HepG2 (cell line): ENCODE results near the gene KLF11. TPM values are rescaled to one million over a fixed set of nuclear protein-coding genes. Genes with fewer than 3 reads are reported as not detected.

Source experiments
- FOXJ3 ChIP-seq: sonication (generic); formaldehyde crosslinking; IDR thresholded peaks from 2 replicates; pipeline ENCODE4 v1.4.0; 2020; ENCODE audit warnings: missing genetic modification reagents, mild to moderate bottlenecking, borderline replicate concordance
- GATAD2A ChIP-seq: IDR thresholded peaks from 2 replicates; pipeline ENCODE4 v1.6.1; 2016
- IKZF4 ChIP-seq: sonication (generic); formaldehyde crosslinking; IDR thresholded peaks from 2 replicates; pipeline ENCODE4 v1.5.1; 2020; ENCODE audit warnings: borderline replicate concordance, mild to moderate bottlenecking, low read depth, missing genetic modification reagents; ENCODE audit errors: not compliant biosample characterization
- MBD4 ChIP-seq: IDR thresholded peaks from 2 replicates; pipeline ENCODE4 v1.6.1; 2012; ENCODE audit warnings: low read length, inconsistent platforms, borderline replicate concordance
- MIER2 ChIP-seq: IDR thresholded peaks from 2 replicates; pipeline ENCODE4 v1.6.1; 2016; ENCODE audit warnings: missing biosample characterization, missing genetic modification reagents
- RAD51 ChIP-seq: fragments of 450-650 bp; IDR thresholded peaks from 2 replicates; pipeline ENCODE4 v1.6.1; 2016; ENCODE audit warnings: borderline replicate concordance
- U2AF1 ChIP-seq: fragments of 200-400 bp; formaldehyde crosslinking; optimal IDR thresholded peaks from 2 replicates; pipeline ENCODE3; 2017; ENCODE audit warnings: mild to moderate bottlenecking, low read depth, low read length
- ZIK1 ChIP-seq: sonication (generic); formaldehyde crosslinking; IDR thresholded peaks from 2 replicates; pipeline ENCODE4 v1.5.0; 2020; ENCODE audit warnings: mild to moderate bottlenecking, low read depth, missing genetic modification reagents, borderline replicate concordance
- ZKSCAN5 ChIP-seq: sonication (generic); formaldehyde crosslinking; IDR thresholded peaks from 2 replicates; pipeline ENCODE4 v1.5.1; 2020; ENCODE audit warnings: mild to moderate bottlenecking, missing genetic modification reagents
- ZMYM3 ChIP-seq: sonication (generic); formaldehyde crosslinking; IDR thresholded peaks from 2 replicates; pipeline ENCODE4 v1.5.1; 2020; ENCODE audit warnings: mild to moderate bottlenecking, missing genetic modification reagents
- ZNF260 ChIP-seq: sonication (generic); formaldehyde crosslinking; IDR thresholded peaks from 2 replicates; pipeline ENCODE4 v1.4.0; 2020; ENCODE audit warnings: missing genetic modification reagents, low read depth, mild to moderate bottlenecking, borderline replicate concordance
- ZNF788 ChIP-seq: sonication (generic); formaldehyde crosslinking; IDR thresholded peaks from 2 replicates; pipeline ENCODE4 v1.5.0; 2020; ENCODE audit warnings: mild to moderate bottlenecking, missing genetic modification reagents, borderline replicate concordance
- polyA plus RNA-seq, 8 experiments: library from polyadenylated mRNA; depleted of rRNA in 3 of 8; stranded (reverse) in 7 of 8; unstranded in 1 of 8; fragments of >200 nt; fragmentation: Illumina TruSeq in 4 of 8; extraction: Trizol in 4 of 8; gene quantifications; 2 replicates each; pipeline versions ENCODE4 v1.2.1 to v1.2.3, GENCODE V29; 2011 to 2016; ENCODE audit warnings: low read depth in 4 of 8, missing spikeins in 1 of 8, mixed read lengths in 1 of 8; ENCODE audit not compliant: insufficient read depth in 1 of 8
- total RNA-seq, 5 experiments: library from RNA; depleted of rRNA; stranded (reverse); fragments of >200 nt; fragmentation: Illumina TruSeq; extraction: Trizol; gene quantifications; 2 replicates each; pipeline ENCODE4 v1.2.3, GENCODE V29; 2016; ENCODE audit warnings: low read depth in 1 of 5
- TF ChIP-seq, protein P1 (sequence below): sonication (generic); formaldehyde crosslinking; IDR thresholded peaks from 2 replicates; pipeline ENCODE4 v1.4.0; 2020; ENCODE audit warnings: missing genetic modification reagents, borderline replicate concordance
- TF ChIP-seq, protein P2 (sequence below): sonication (generic); formaldehyde crosslinking; IDR thresholded peaks from 2 replicates; pipeline ENCODE4 v1.8.1; 2023; ENCODE audit warnings: mild to moderate bottlenecking, moderate library complexity, missing genetic modification reagents
- TF ChIP-seq, protein P3 (sequence below), 2 experiments: sonication (generic) in 1 of 2; formaldehyde crosslinking in 1 of 2; IDR thresholded peaks; 2 replicates each; pipeline versions ENCODE4 v1.4.0 to v1.6.1; 2018 to 2020; ENCODE audit warnings: missing genetic modification reagents in 2 of 2, borderline replicate concordance in 1 of 2, low read depth in 1 of 2, mild to moderate bottlenecking in 1 of 2, missing biosample characterization in 1 of 2
- TF ChIP-seq, protein P4 (sequence below): sonication (generic); formaldehyde crosslinking; IDR thresholded peaks from 2 replicates; pipeline ENCODE4 v1.5.1; 2020; ENCODE audit warnings: mild to moderate bottlenecking, missing genetic modification reagents, moderate library complexity
- TF ChIP-seq, protein P5 (sequence below): sonication (generic); formaldehyde crosslinking; IDR thresholded peaks from 2 replicates; pipeline ENCODE4 v1.4.0; 2020; ENCODE audit warnings: missing genetic modification reagents

KLF11 gene
- total and polyA plus RNA-seq, 2 of the 13 experiments (the other 11 are each of a cell fraction or from before 2014, with no cell fraction given) = 2.5 to 11.8 TPM

DNA sequence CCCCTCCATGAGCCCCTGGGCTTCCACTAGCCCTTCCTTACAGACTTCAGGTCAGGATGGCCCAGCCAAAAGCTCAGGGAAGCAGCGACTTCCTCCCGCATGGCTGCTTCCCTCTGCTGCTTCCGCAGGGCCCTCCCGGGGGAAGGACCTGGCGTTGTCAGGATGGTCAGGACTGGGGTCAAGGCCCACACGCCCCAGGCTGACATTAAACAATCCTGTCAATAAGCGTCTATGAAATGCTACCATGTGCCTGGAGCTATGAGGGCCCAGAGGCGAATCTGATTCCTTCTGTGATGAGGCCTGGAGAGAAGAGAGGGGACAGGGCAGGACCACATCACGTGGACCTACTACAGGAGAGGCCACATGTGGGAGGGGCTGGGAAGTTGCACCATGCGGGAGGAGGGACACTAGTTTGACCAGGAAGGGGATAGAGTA, 19.6 kb downstream of the KLF11 start (continued):
- TF ChIP-seq, protein P1, sequence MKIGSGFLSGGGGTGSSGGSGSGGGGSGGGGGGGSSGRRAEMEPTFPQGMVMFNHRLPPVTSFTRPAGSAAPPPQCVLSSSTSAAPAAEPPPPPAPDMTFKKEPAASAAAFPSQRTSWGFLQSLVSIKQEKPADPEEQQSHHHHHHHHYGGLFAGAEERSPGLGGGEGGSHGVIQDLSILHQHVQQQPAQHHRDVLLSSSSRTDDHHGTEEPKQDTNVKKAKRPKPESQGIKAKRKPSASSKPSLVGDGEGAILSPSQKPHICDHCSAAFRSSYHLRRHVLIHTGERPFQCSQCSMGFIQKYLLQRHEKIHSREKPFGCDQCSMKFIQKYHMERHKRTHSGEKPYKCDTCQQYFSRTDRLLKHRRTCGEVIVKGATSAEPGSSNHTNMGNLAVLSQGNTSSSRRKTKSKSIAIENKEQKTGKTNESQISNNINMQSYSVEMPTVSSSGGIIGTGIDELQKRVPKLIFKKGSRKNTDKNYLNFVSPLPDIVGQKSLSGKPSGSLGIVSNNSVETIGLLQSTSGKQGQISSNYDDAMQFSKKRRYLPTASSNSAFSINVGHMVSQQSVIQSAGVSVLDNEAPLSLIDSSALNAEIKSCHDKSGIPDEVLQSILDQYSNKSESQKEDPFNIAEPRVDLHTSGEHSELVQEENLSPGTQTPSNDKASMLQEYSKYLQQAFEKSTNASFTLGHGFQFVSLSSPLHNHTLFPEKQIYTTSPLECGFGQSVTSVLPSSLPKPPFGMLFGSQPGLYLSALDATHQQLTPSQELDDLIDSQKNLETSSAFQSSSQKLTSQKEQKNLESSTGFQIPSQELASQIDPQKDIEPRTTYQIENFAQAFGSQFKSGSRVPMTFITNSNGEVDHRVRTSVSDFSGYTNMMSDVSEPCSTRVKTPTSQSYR = no peak
- TF ChIP-seq GATAD2A (CRISPR knock-in tag) (no peak; the same call in none of the 2 replicates), ZMYM3 (CRISPR knock-in tag) (no peak), RAD51 (no peak; the same call in 1 of the 2 replicates), ZKSCAN5 (peak; percentile 42; the same call in 1 of the 2 replicates), MBD4 (no peak), ZIK1 (no peak), IKZF4 (CRISPR knock-in tag) (no peak), FOXJ3 (CRISPR knock-in tag) (no peak), ZNF788 (CRISPR knock-in tag) (no peak; the same call in 1 of the 2 replicates), ZNF260 (CRISPR knock-in tag) (no peak), U2AF1 (no peak), MIER2 (CRISPR knock-in tag) (no peak)
- TF ChIP-seq, protein P2, sequence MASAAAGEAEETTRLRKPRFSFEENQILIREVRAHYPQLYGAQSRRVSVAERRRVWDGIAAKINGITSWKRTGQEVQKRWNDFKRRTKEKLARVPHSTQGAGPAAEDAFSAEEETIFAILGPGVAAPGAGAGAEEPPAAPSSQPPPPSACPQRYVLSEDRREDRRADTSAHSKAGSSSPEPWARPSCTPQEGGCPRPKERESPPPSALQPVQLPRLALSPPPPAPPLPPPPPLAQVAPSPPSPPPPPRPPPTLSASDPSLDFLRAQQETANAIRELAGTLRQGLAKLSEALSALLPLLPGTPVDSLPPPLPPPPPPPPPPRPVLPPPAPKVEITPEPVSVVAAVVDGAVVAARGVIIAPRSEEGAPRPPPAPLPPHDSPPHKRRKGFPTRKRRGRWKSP (CRISPR knock-in tag) = no peak
- TF ChIP-seq, protein P3, sequence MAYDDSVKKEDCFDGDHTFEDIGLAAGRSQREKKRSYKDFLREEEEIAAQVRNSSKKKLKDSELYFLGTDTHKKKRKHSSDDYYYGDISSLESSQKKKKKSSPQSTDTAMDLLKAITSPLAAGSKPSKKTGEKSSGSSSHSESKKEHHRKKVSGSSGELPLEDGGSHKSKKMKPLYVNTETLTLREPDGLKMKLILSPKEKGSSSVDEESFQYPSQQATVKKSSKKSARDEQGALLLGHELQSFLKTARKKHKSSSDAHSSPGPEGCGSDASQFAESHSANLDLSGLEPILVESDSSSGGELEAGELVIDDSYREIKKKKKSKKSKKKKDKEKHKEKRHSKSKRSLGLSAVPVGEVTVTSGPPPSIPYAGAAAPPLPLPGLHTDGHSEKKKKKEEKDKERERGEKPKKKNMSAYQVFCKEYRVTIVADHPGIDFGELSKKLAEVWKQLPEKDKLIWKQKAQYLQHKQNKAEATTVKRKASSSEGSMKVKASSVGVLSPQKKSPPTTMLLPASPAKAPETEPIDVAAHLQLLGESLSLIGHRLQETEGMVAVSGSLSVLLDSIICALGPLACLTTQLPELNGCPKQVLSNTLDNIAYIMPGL (CRISPR knock-in tag; IDR thresholded peaks at IDR 0.05; ENCODE audit: borderline replicate concordance in 1 of 2, low read depth in 1 of 2) = peak in 1 of 2 experiments; percentile 33; a peak in 1 of 4 replicates
- TF ChIP-seq, protein P4, sequence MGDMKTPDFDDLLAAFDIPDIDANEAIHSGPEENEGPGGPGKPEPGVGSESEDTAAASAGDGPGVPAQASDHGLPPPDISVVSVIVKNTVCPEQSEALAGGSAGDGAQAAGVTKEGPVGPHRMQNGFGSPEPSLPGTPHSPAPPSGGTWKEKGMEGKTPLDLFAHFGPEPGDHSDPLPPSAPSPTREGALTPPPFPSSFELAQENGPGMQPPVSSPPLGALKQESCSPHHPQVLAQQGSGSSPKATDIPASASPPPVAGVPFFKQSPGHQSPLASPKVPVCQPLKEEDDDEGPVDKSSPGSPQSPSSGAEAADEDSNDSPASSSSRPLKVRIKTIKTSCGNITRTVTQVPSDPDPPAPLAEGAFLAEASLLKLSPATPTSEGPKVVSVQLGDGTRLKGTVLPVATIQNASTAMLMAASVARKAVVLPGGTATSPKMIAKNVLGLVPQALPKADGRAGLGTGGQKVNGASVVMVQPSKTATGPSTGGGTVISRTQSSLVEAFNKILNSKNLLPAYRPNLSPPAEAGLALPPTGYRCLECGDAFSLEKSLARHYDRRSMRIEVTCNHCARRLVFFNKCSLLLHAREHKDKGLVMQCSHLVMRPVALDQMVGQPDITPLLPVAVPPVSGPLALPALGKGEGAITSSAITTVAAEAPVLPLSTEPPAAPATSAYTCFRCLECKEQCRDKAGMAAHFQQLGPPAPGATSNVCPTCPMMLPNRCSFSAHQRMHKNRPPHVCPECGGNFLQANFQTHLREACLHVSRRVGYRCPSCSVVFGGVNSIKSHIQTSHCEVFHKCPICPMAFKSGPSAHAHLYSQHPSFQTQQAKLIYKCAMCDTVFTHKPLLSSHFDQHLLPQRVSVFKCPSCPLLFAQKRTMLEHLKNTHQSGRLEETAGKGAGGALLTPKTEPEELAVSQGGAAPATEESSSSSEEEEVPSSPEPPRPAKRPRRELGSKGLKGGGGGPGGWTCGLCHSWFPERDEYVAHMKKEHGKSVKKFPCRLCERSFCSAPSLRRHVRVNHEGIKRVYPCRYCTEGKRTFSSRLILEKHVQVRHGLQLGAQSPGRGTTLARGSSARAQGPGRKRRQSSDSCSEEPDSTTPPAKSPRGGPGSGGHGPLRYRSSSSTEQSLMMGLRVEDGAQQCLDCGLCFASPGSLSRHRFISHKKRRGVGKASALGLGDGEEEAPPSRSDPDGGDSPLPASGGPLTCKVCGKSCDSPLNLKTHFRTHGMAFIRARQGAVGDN (CRISPR knock-in tag) = peak; percentile 90
- TF ChIP-seq, protein P5, sequence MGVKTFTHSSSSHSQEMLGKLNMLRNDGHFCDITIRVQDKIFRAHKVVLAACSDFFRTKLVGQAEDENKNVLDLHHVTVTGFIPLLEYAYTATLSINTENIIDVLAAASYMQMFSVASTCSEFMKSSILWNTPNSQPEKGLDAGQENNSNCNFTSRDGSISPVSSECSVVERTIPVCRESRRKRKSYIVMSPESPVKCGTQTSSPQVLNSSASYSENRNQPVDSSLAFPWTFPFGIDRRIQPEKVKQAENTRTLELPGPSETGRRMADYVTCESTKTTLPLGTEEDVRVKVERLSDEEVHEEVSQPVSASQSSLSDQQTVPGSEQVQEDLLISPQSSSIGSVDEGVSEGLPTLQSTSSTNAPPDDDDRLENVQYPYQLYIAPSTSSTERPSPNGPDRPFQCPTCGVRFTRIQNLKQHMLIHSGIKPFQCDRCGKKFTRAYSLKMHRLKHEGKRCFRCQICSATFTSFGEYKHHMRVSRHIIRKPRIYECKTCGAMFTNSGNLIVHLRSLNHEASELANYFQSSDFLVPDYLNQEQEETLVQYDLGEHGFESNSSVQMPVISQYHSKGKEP (CRISPR knock-in tag) = no peak
